GM12891 (cell line): ENCODE results near the gene TLX2.

ENCODE experiments used
- PAX5 ChIP-seq: IDR thresholded peaks from 2 replicates; pipeline ENCODE4 v1.6.1; 2011; ENCODE audit warnings: low read length, moderate library complexity, mild to moderate bottlenecking; ENCODE audit not compliant: insufficient read depth, severe bottlenecking
- POLR2A ChIP-seq: IDR thresholded peaks from 2 replicates; pipeline ENCODE4 v1.6.1; 2011; ENCODE audit warnings: low read depth, low read length, control low read depth
- POLR2AphosphoS5 ChIP-seq: IDR thresholded peaks from 2 replicates; pipeline ENCODE4 v1.6.1; 2011; ENCODE audit warnings: low read depth, low read length, control low read depth
- POU2F2 ChIP-seq: IDR thresholded peaks from 2 replicates; pipeline ENCODE4 v1.6.1; 2011; ENCODE audit warnings: low read depth, mild to moderate bottlenecking, control low read depth, low read length, moderate library complexity
- SPI1 ChIP-seq: IDR thresholded peaks from 2 replicates; pipeline ENCODE4 v1.6.1; 2011; ENCODE audit warnings: low read depth, low read length, control low read depth
- TAF1 ChIP-seq: IDR thresholded peaks from 2 replicates; pipeline ENCODE4 v1.6.1; 2011; ENCODE audit warnings: low read depth, low read length, control low read depth

DNA sequence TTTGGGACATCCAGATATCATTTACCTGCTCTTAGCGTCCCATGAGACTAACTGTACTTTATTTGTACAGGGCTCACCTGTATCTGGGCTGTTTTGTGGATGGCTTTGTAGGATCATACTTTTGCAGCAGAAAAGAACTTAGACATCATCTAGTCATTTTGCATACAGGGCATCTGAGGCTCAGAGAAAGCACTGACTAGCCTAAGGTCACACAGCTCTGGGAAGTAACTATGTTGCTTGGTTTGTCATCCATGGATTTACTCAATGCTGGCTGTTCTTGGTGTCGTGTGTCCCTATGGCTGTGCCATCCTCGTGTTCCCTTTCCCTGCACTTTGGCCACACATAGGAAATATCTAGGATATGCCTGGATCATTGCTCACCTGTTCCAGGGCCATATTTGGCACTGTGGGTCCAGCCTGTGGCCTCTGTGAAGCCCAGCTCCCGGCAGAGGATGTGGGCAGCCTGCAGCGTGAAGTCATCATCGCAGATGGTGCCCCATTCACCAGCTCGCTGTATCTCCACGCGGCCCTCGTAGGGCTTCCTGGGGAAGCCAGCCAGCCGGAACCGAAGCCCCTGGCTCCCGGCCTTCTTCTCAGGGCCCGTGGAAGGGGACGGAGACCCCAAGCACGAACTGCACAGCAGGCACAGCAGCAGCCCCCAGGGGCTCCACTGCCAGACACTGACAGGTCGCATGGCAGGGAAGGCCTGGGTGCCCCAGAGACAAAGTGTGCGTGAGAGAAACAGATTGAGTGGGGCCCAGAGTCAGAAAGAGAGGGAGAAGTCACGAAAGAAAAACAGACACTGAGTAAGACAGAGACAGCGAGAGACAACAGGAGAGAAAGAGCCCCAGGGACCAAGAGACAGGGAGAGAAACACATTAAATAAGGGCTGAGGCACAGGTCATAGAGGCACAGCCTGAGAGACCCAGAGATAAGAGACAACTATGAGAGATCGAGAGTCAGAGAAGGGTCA, 38.0 kb downstream of the TLX2 start:
- TF ChIP-seq POLR2AphosphoS5 (no peak), POLR2A (no peak), TAF1 (no peak), SPI1 (no peak), POU2F2 (no peak), PAX5 (no peak)
